Lower lobe of right lung (tissue), 2 donors: ENCODE results near the gene PRDX5. TPM values are rescaled to one million over a fixed set of nuclear protein-coding genes. Genes with fewer than 3 reads are reported as not detected.
"Not testable (repeated sequence)": the region's sequence is repeated elsewhere in the genome, so short reads cannot be mapped to it uniquely, and the experiment has no call there.

Experiments
- ATAC-seq, 2 donors: fragments of 200-7000 bp; cut with Tn5 transposase; one replicate each; pipeline ENCODE4 v1.9.1; 2020 to 2022; ENCODE audit warnings: mild to moderate bottlenecking in 2 of 2, moderate library complexity in 2 of 2
- DNase-seq: peaks from one replicate; pipeline ENCODE4 v3.0.0-alpha.2; 2020
- H3K27ac ChIP-seq: fragments of 200-600 bp; one replicate; pipeline ENCODE4 v1.8.0; 2022
- H3K27me3 ChIP-seq: fragments of 200-600 bp; one replicate; pipeline ENCODE4 v1.8.0; 2022; ENCODE audit warnings: low read depth
- H3K36me3 ChIP-seq: fragments of 200-600 bp; one replicate; pipeline ENCODE4 v1.8.0; 2022; ENCODE audit warnings: mild to moderate bottlenecking
- H3K4me1 ChIP-seq: fragments of 200-600 bp; one replicate; pipeline ENCODE4 v1.8.0; 2022
- H3K4me3 ChIP-seq: fragments of 200-600 bp; one replicate; pipeline ENCODE4 v1.8.0; 2022; ENCODE audit warnings: mild to moderate bottlenecking
- H3K9me3 ChIP-seq: fragments of 200-600 bp; one replicate; pipeline ENCODE4 v1.8.0; 2022
- intact Hi-C: fragments of 100-400 bp; cut with DNase I; formaldehyde crosslinking; loops from one replicate; pipeline ENCODE4 v1.11.0; 2022
- total RNA-seq: library from RNA; stranded (reverse); fragmentation: NEBNext Ultra II Directional; extraction: Animal tissue kit (Norgen Biotek cat#: 25700); gene quantifications from one replicate; pipeline ENCODE4 v1.2.1, GENCODE V29; 2021
- TF ChIP-seq, protein P1 (sequence below): fragments of 200-600 bp; IDR thresholded peaks from one replicate; pipeline ENCODE4 v1.8.0; 2022; ENCODE audit warnings: antibody characterized with exemption, mild to moderate bottlenecking
- donor health status: DM: no; HTN: yes; CAD: no; lungs with severe emphysema.

PRDX5 gene
- total RNA-seq, 1 donor from 2014 or later, result 203 TPM

- TF ChIP-seq, protein P1, sequence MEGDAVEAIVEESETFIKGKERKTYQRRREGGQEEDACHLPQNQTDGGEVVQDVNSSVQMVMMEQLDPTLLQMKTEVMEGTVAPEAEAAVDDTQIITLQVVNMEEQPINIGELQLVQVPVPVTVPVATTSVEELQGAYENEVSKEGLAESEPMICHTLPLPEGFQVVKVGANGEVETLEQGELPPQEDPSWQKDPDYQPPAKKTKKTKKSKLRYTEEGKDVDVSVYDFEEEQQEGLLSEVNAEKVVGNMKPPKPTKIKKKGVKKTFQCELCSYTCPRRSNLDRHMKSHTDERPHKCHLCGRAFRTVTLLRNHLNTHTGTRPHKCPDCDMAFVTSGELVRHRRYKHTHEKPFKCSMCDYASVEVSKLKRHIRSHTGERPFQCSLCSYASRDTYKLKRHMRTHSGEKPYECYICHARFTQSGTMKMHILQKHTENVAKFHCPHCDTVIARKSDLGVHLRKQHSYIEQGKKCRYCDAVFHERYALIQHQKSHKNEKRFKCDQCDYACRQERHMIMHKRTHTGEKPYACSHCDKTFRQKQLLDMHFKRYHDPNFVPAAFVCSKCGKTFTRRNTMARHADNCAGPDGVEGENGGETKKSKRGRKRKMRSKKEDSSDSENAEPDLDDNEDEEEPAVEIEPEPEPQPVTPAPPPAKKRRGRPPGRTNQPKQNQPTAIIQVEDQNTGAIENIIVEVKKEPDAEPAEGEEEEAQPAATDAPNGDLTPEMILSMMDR, result no peak
- intact Hi-C loops, result no loop called here
- Histone ChIP-seq H3K27me3 (no peaks in the 10 kb centered on the region), H3K9me3 (no peaks in the 10 kb centered on the region), H3K27ac (peak overlapping the region; percentile 77), H3K36me3 (peaks cover 18% of the 10 kb centered on the region), H3K4me1 (peaks cover 29% of the 10 kb centered on the region), H3K4me3 (no peak overlapping the region)
- peak; percentile 27 to 49 for ATAC-seq
- peak; percentile 77 for DNase-seq
These were observed 3.6 kb downstream of the PRDX5 start for GRCh38 chr11:64321533-64321932.

- H3K4me3 ChIP-seq, result no peak overlapping the region
- DNase-seq (no peak), ATAC-seq (no peak)
- peaks cover 24% of the 10 kb centered on the region for H3K4me1 ChIP-seq
- TF ChIP-seq, protein P1, result no peak
- no peaks in the 10 kb centered on the region for H3K27me3 ChIP-seq
- H3K27ac ChIP-seq, result no peak overlapping the region
- intact Hi-C loops, result no loop called here
- no peaks in the 10 kb centered on the region for H3K9me3 ChIP-seq
- peaks cover 17% of the 10 kb centered on the region for H3K36me3 ChIP-seq
These were observed 5.0 kb downstream of the PRDX5 start for GRCh38 chr11:64322925-64323260.

DNA sequence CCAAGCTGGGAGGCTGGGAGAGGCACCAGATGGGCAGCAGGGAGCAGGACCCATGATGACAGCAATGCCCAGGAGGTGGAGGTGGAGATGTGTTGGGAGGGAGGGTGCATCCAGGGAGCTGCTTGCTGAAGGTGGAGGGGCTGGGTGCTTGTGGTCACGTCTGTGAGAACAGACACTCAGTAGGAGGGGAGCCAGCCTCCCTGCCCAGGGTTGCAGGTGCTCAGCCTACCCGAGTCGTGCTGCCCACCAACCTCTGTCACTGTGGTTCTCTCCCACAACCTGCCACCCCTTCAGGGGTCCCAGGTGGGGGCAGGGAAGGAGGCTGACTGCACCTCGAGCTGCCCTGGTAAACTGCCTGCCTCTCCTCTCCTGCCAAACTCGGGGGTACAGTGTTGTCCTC is 5.5 kb downstream of the PRDX5 start:
- H3K27ac ChIP-seq, result no peak overlapping the region
- DNase-seq, result no peak

DNA sequence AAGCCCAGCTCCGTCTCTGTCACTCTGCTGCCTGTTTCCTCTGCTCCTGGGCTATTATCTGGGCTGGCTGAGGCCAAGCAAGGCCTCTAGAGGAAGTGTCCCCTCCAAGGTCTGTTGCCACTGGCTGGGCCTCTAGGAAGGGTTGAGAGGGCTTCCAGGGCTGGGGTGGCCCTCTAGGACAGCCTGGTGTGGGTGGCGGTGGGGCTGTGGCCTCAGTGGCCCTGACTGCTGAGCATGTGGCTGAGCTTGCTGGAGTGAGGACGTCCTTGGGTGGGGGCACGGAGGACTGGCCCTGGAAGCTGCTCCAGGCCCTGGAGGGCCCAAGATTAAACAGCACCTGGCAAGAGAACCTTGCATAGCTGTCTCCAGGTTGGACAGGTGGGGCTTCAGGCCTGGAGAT is 6.1 kb downstream of the PRDX5 start:
- DNase-seq, intact Hi-C loops, H3K27ac ChIP-seq, H3K4me3 ChIP-seq, H3K9me3 ChIP-seq, H3K27me3 ChIP-seq, ATAC-seq: not testable (repeated sequence)
- Histone ChIP-seq H3K4me1 (peaks cover 21% of the 10 kb centered on the region), H3K36me3 (peaks cover 17% of the 10 kb centered on the region)

More for the DNA sequence above, 5.5 kb downstream of the PRDX5 start:
- TF ChIP-seq, protein P1, result no peak
- ATAC-seq, result no peak
- Histone ChIP-seq H3K4me3 (no peak overlapping the region), H3K4me1 (peaks cover 24% of the 10 kb centered on the region), H3K9me3 (no peaks in the 10 kb centered on the region), H3K27me3 (no peaks in the 10 kb centered on the region), H3K36me3 (peaks cover 17% of the 10 kb centered on the region)
- intact Hi-C loops, result no loop called here

- H3K9me3 ChIP-seq, result no peaks in the 10 kb centered on the region
- H3K27ac ChIP-seq, result no peak overlapping the region
- ATAC-seq (no peak), DNase-seq (no peak)
- H3K4me3 ChIP-seq, result no peak overlapping the region
- TF ChIP-seq, protein P1, result no peak
- H3K36me3 ChIP-seq, result peaks cover 17% of the 10 kb centered on the region
- intact Hi-C loops, result no loop called here
- H3K4me1 ChIP-seq, result peaks cover 13% of the 10 kb centered on the region
- no peaks in the 10 kb centered on the region for H3K27me3 ChIP-seq
These were observed 7.0 kb downstream of the PRDX5 start for GRCh38 chr11:64324692-64325469.

DNA sequence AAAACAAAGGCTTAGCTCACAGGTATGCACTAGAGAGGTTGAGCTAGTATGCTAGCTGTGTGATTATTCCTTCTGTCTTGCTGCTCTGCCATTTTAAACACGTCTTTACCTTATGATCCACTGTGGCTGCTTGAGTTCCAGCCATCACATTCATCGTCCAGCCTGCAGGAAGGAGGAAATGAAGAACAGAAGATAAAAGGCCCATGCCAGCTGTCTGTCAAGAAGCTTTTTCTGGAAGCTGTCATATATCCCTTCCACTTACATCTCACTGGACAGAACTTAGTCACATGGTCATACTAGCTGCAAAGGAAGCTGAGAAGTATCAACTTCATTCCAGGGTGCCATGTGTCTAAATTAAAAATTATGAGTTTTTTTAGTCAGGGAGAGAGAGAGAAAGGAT is 9.5 kb downstream of the PRDX5 start:
- ATAC-seq (no peak), DNase-seq (no peak)
- H3K36me3 ChIP-seq, result peaks cover 5% of the 10 kb centered on the region
- no peaks in the 10 kb centered on the region for H3K9me3 ChIP-seq
- TF ChIP-seq, protein P1, result no peak
- no peak overlapping the region for H3K4me3 ChIP-seq
- peaks cover 20% of the 10 kb centered on the region for H3K4me1 ChIP-seq
- intact Hi-C loops, result no loop called here
- H3K27ac ChIP-seq, result no peak overlapping the region
- no peaks in the 10 kb centered on the region for H3K27me3 ChIP-seq
